Endothelial cell of umbilical vein (primary cell): Measurements from ENCODE around the gene GYS2. TPM values are rescaled to one million over a fixed set of nuclear protein-coding genes. Genes with fewer than 3 reads are reported as not detected.

Experiments
- BruUV-seq: library from RNA; stranded (reverse); fragments of 400-500 nt; replicated peaks from 2 replicates; lab custom pipeline; 2021; lab: Mats Ljungman, UMichigan
- CTCF ChIA-PET: fragments of 300-600, 350-600 bp; sonication (Branson Sonifier 250); formaldehyde crosslinking; loops from one replicate; lab custom pipeline; 2021; ENCODE audit warnings: antibody characterized with exemption, inconsistent platforms; lab: Charles Lee
- POLR2A ChIA-PET: fragments of 300-600, 350-600 bp; sonication (Branson Sonifier 250); formaldehyde crosslinking; loops from one replicate; lab custom pipeline; 2021; ENCODE audit warnings: antibody characterized with exemption, inconsistent platforms; lab: Charles Lee
- DNase-seq: peaks from one replicate; pipeline ENCODE4 v3.0.0-alpha.2; 2011; ENCODE audit warnings: low read depth, low spot score
- FAIRE-seq: peaks from 2 replicates; lab custom pipeline; 2011; peaks lifted over from hg19 to GRCh38; lab: Jason Lieb, UNC
- H2AFZ ChIP-seq: 2 replicates; pipeline ENCODE4 v1.6.0; 2012; ENCODE audit warnings: low read depth, low read length, control low read depth, inconsistent platforms
- H3K27ac ChIP-seq: 2 replicates; pipeline ENCODE4 v1.5.1; 2011; ENCODE audit warnings: low read depth, mild to moderate bottlenecking, control low read depth, low read length, moderate library complexity; ENCODE audit not compliant: insufficient read depth
- H3K27me3 ChIP-seq, 2 experiments: 2 replicates each; pipeline versions ENCODE4 v1.6.0 to v1.6.1; 2011; ENCODE audit warnings: low read length in 2 of 2, mixed read lengths in 1 of 2; ENCODE audit not compliant: control insufficient read depth in 2 of 2, insufficient read depth in 2 of 2
- H3K36me3 ChIP-seq, 2 experiments: 2 replicates in 1 of 2; 3 replicates in 1 of 2; pipeline ENCODE4 v1.5.1; 2011; ENCODE audit warnings: low read length in 2 of 2, mild to moderate bottlenecking in 1 of 2, moderate library complexity in 1 of 2; ENCODE audit not compliant: control insufficient read depth in 2 of 2, insufficient read depth in 2 of 2; ENCODE audit errors: extremely low read depth in 1 of 2
- H3K4me1 ChIP-seq: 3 replicates; pipeline ENCODE4 v1.5.1; 2011; ENCODE audit warnings: mild to moderate bottlenecking, low read length; ENCODE audit not compliant: control insufficient read depth, insufficient read depth; ENCODE audit errors: extremely low read depth
- H3K4me2 ChIP-seq: 2 replicates; pipeline ENCODE4 v1.6.1; 2011; ENCODE audit warnings: low read length, control low read depth, mixed read lengths; ENCODE audit not compliant: insufficient read depth
- H3K4me3 ChIP-seq, 3 experiments: fragments of 200-600 bp in 1 of 3; sonication (generic), shearing (Covaris generic) in 1 of 3; replicated peaks in 1 of 3; 2 replicates each; pipeline ENCODE4 v1.5.1; 2011 to 2016; ENCODE audit warnings: control low read depth in 3 of 3, low read length in 3 of 3, mild to moderate bottlenecking in 2 of 3, inconsistent platforms in 1 of 3, low read depth in 1 of 3, moderate library complexity in 1 of 3; ENCODE audit not compliant: insufficient read depth in 1 of 3
- H3K79me2 ChIP-seq: 2 replicates; pipeline ENCODE4 v1.6.0; 2012; ENCODE audit warnings: low read length, inconsistent platforms; ENCODE audit not compliant: control insufficient read depth, insufficient read depth
- H3K9ac ChIP-seq: replicated peaks from 2 replicates; pipeline ENCODE3; 2011; ENCODE audit warnings: low read length, control low read depth; ENCODE audit not compliant: insufficient read depth; ENCODE audit errors: extremely low read depth
- H3K9me1 ChIP-seq: replicated peaks from 3 replicates; pipeline ENCODE4 v1.6.0; 2011; ENCODE audit warnings: mild to moderate bottlenecking, low read length; ENCODE audit not compliant: control insufficient read depth, insufficient read depth; ENCODE audit errors: extremely low read depth
- H3K9me3 ChIP-seq: replicated peaks from 2 replicates; pipeline ENCODE4 v1.5.1; 2012; ENCODE audit warnings: low read length, inconsistent platforms; ENCODE audit not compliant: control insufficient read depth, insufficient read depth
- H4K20me1 ChIP-seq: replicated peaks from 2 replicates; pipeline ENCODE3; 2011; ENCODE audit warnings: mild to moderate bottlenecking, low read length; ENCODE audit not compliant: control insufficient read depth, insufficient read depth; ENCODE audit errors: extremely low read depth
- EZH2 ChIP-seq: IDR thresholded peaks from 2 replicates; pipeline ENCODE4 v1.6.1; 2012; ENCODE audit warnings: borderline replicate concordance, low read depth, mild to moderate bottlenecking, moderate library complexity, low read length, inconsistent platforms; ENCODE audit not compliant: severe bottlenecking
- FOS ChIP-seq: IDR thresholded peaks from 2 replicates; pipeline ENCODE4 v1.6.1; 2011; ENCODE audit warnings: mild to moderate bottlenecking, low read length, moderate library complexity, borderline replicate concordance; ENCODE audit not compliant: insufficient read depth
- GATA2 ChIP-seq: IDR thresholded peaks from 2 replicates; pipeline ENCODE4 v1.7.0; 2011; ENCODE audit warnings: low read depth, mild to moderate bottlenecking, moderate library complexity, mixed read lengths, low read length; ENCODE audit not compliant: insufficient read length, insufficient read depth
- JUN ChIP-seq: IDR thresholded peaks from 2 replicates; pipeline ENCODE4 v1.6.1; 2011; ENCODE audit warnings: borderline replicate concordance, low read depth; ENCODE audit not compliant: insufficient read length, insufficient read depth
- MYC ChIP-seq: IDR thresholded peaks from one replicate; pipeline ENCODE4 v1.6.1; 2011; ENCODE audit warnings: mild to moderate bottlenecking, low read depth, low read length
- POLR2A ChIP-seq: IDR thresholded peaks from 2 replicates; pipeline ENCODE4 v1.6.1; 2012; ENCODE audit warnings: low read depth, mild to moderate bottlenecking, control low read depth, low read length
- POLR2AphosphoS5 ChIP-seq: IDR thresholded peaks from 2 replicates; pipeline ENCODE4 v1.6.1; 2012; ENCODE audit warnings: low read depth, mild to moderate bottlenecking, control low read depth, low read length, moderate library complexity; ENCODE audit not compliant: insufficient read depth
- dilution Hi-C: fragments of 300-500 bp; cut with MboI; formaldehyde crosslinking; loops from one replicate; pipeline ENCODE4 v1.15.0; 2019; ENCODE audit warnings: low sequenced_read_pairs; ENCODE audit not compliant: extremely low pct_ligation_motif_present
- intact Hi-C: fragments of 100-400 bp; cut with micrococcal nuclease; formaldehyde crosslinking; loops from one replicate; pipeline ENCODE4 v1.10.0; 2022
- polyA plus RNA-seq, 4 experiments: library from polyadenylated mRNA; depleted of rRNA in 3 of 4; stranded (reverse) in 3 of 4; unstranded in 1 of 4; fragments of >200 nt; gene quantifications; 2 replicates each; pipeline versions ENCODE4 v1.2.1 to v1.2.3, GENCODE V29; 2011 to 2012; ENCODE audit warnings: missing spikeins in 1 of 4
- total RNA-seq: library from RNA; stranded (reverse); gene quantifications from 2 replicates; pipeline ENCODE4 v1.2.3, GENCODE V29; 2021
- TF ChIP-seq, protein P1 (sequence below): IDR thresholded peaks from 2 replicates; pipeline ENCODE4 v1.6.1; 2011; ENCODE audit not compliant: insufficient read depth, insufficient read length
- TF ChIP-seq, protein P2 (sequence below), 2 donors: IDR thresholded peaks; 1 replicate in 1 of 2; 2 replicates in 1 of 2; pipeline ENCODE4 v1.5.1; 2011; ENCODE audit warnings: low read length in 2 of 2, mild to moderate bottlenecking in 2 of 2, moderate library complexity in 2 of 2, control low read depth in 1 of 2, inconsistent platforms in 1 of 2, low read depth in 1 of 2; ENCODE audit not compliant: insufficient read depth in 1 of 2; ENCODE audit errors: extremely low read depth in 1 of 2

Gene GYS2
- total and polyA plus RNA-seq, 2 donors (not counting 3 experiments of a cell fraction or from before 2014, with no cell fraction given): 0.04 TPM; not detected in 1

DNA sequence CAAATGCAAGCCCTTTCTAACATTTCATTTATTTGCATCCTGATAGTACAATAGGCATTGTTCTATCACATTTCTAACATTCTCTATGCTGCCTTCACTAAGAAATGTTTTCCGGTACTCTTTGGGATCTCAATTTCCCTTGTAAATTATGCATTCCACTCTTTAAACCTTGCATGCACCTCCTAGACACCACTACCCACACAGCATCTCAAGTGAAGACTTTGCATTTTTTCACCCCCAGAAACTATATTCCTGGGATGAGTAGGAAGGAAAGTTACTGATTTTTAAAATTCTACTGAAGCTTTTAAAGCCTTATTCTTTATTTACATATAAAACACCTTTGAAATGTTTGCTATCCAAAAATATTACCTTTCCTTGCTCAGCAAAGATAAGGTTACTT is 27.1 kb downstream of the GYS2 start:
- H3K4me3 ChIP-seq: no peak overlapping the region
- TF ChIP-seq POLR2A: no peak
- TF ChIP-seq, protein P1, sequence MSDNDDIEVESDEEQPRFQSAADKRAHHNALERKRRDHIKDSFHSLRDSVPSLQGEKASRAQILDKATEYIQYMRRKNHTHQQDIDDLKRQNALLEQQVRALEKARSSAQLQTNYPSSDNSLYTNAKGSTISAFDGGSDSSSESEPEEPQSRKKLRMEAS: no peak
- TF ChIP-seq, protein P2, sequence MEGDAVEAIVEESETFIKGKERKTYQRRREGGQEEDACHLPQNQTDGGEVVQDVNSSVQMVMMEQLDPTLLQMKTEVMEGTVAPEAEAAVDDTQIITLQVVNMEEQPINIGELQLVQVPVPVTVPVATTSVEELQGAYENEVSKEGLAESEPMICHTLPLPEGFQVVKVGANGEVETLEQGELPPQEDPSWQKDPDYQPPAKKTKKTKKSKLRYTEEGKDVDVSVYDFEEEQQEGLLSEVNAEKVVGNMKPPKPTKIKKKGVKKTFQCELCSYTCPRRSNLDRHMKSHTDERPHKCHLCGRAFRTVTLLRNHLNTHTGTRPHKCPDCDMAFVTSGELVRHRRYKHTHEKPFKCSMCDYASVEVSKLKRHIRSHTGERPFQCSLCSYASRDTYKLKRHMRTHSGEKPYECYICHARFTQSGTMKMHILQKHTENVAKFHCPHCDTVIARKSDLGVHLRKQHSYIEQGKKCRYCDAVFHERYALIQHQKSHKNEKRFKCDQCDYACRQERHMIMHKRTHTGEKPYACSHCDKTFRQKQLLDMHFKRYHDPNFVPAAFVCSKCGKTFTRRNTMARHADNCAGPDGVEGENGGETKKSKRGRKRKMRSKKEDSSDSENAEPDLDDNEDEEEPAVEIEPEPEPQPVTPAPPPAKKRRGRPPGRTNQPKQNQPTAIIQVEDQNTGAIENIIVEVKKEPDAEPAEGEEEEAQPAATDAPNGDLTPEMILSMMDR (IDR thresholded peaks at IDR 0.05; ENCODE audit: extremely low read depth in 1 of 2, insufficient read depth in 1 of 2, low read depth in 1 of 2, low read length in 2 of 2): no peak
- TF ChIP-seq POLR2AphosphoS5: no peak
- TF ChIP-seq MYC: no peak
- TF ChIP-seq GATA2: no peak
- TF ChIP-seq EZH2: no peak
- no peak for TF ChIP-seq JUN
- no peak for TF ChIP-seq FOS
- H3K9ac ChIP-seq: no peak overlapping the region
- FAIRE-seq (no peak), DNase-seq (no peak)
- no peak overlapping the region for H2AFZ ChIP-seq
- no peak overlapping the region for H3K4me2 ChIP-seq
- BruUV-seq: no TSS peak
- CTCF ChIA-PET: interaction anchor here (1.2 kb wide), 1 partner anchor 413 kb away, joined by 3 read pairs; no protein-coding TSS in a partner anchor
- H4K20me1 ChIP-seq: no peaks in the 10 kb centered on the region
- no peaks in the 10 kb centered on the region for H3K79me2 ChIP-seq
- H3K27ac ChIP-seq: no peak overlapping the region
- POLR2A ChIA-PET: no interaction called here
- no peaks in the 10 kb centered on the region for H3K4me1 ChIP-seq
- intact Hi-C loops: no loop called here
- H3K9me1 ChIP-seq: no peaks in the 10 kb centered on the region
- dilution Hi-C loops: no loop called here
- H3K27me3 ChIP-seq: peaks cover 3 to 6% of the 10 kb centered on the region in 2 experiments
- no peaks in the 10 kb centered on the region for H3K36me3 ChIP-seq
- no peaks in the 10 kb centered on the region for H3K9me3 ChIP-seq
